T-cell (primary cell): Measurements from ENCODE around the gene DBT. TPM values are rescaled to one million over a fixed set of nuclear protein-coding genes. Genes with fewer than 3 reads are reported as not detected.
"Not testable (repeated sequence)": the region's sequence is repeated elsewhere in the genome, so short reads cannot be mapped to it uniquely, and the experiment has no call there.

Experiments
- ATAC-seq, 4 experiments: fragments of 200-7000 bp in 3 of 4; fragments of 150-1000 bp in 1 of 4; cut with Tn5 transposase; replicated peaks in 1 of 4; 1 replicate in 3 of 4; 2 replicates in 1 of 4; pipeline ENCODE4 v1.10.0; 2021; ENCODE audit warnings: moderate library complexity in 3 of 4, mild to moderate bottlenecking in 2 of 4, moderate number of reproducible peaks in 1 of 4
- CTCF ChIA-PET, 2 donors: fragments of 300-600 bp; sonication (Branson Sonifier 250); formaldehyde crosslinking; loops; one replicate each; lab custom pipeline; 2022; ENCODE audit warnings: antibody characterized with exemption in 2 of 2; lab: Charles Lee
- POLR2A ChIA-PET, 2 donors: fragments of 300-600 bp; sonication (Branson Sonifier 250); formaldehyde crosslinking; loops; one replicate each; lab custom pipeline; 2022; ENCODE audit warnings: antibody characterized with exemption in 2 of 2; lab: Charles Lee
- DNase-seq, 35 experiments: peaks; one replicate each; pipeline versions ENCODE4 v3.0.0 to v3.0.0-alpha.2; 2013 to 2023
- H3K27ac ChIP-seq: one replicate; pipeline ENCODE4 v1.5.1; 2013; ENCODE audit warnings: low read length
- H3K27me3 ChIP-seq, 2 experiments: replicated peaks in 1 of 2; 1 replicate in 1 of 2; 2 replicates in 1 of 2; pipeline versions ENCODE4 v1.6.1 to v1.7.0; 2013; ENCODE audit warnings: low read length in 1 of 2, mixed read lengths in 1 of 2; ENCODE audit not compliant: control insufficient read depth in 2 of 2, insufficient read depth in 2 of 2; ENCODE audit errors: extremely low read depth in 1 of 2
- H3K36me3 ChIP-seq, 2 donors: 1 replicate in 1 of 2; 2 replicates in 1 of 2; pipeline versions ENCODE4 v1.6.1 to v1.7.0; 2013; ENCODE audit warnings: low read length in 1 of 2; ENCODE audit not compliant: control insufficient read depth in 2 of 2, insufficient read depth in 1 of 2; ENCODE audit errors: extremely low read depth in 1 of 2
- H3K4me1 ChIP-seq, 2 experiments: 1 replicate in 1 of 2; 2 replicates in 1 of 2; pipeline versions ENCODE4 v1.6.1 to v1.7.0; 2013; ENCODE audit warnings: low read length in 2 of 2, mixed read lengths in 1 of 2; ENCODE audit not compliant: insufficient read depth in 2 of 2, control insufficient read depth in 1 of 2; ENCODE audit errors: extremely low read depth in 1 of 2
- H3K4me3 ChIP-seq, 2 donors: 1 replicate in 1 of 2; 2 replicates in 1 of 2; pipeline versions ENCODE4 v1.5.1 to v1.7.0; 2013; ENCODE audit warnings: mild to moderate bottlenecking in 2 of 2, low read length in 1 of 2, moderate library complexity in 1 of 2; ENCODE audit not compliant: control insufficient read depth in 1 of 2; ENCODE audit errors: extremely low read depth in 1 of 2
- H3K9me3 ChIP-seq: 2 replicates; pipeline ENCODE4 v1.7.0; 2013
- H3K27ac Mint-ChIP-seq, 2 donors: one replicate each; pipeline ENCODE4 v1.8.0; 2020 to 2021; ENCODE audit warnings: mild to moderate bottlenecking in 2 of 2, mixed read lengths in 2 of 2
- H3K27me3 Mint-ChIP-seq, 2 donors: one replicate each; pipeline ENCODE4 v1.8.0; 2021 to 2022; ENCODE audit warnings: mixed read lengths in 2 of 2
- H3K36me3 Mint-ChIP-seq: one replicate; pipeline ENCODE4 v1.8.0; 2021; ENCODE audit warnings: mixed read lengths
- H3K4me1 Mint-ChIP-seq, 3 donors: one replicate each; pipeline ENCODE4 v1.8.0; 2020 to 2022; ENCODE audit warnings: mixed read lengths in 3 of 3, mild to moderate bottlenecking in 1 of 3
- H3K4me3 Mint-ChIP-seq, 3 donors: one replicate each; pipeline ENCODE4 v1.8.0; 2020 to 2022; ENCODE audit warnings: mild to moderate bottlenecking in 3 of 3, mixed read lengths in 3 of 3, moderate library complexity in 3 of 3
- H3K9me3 Mint-ChIP-seq, 3 donors: one replicate each; pipeline ENCODE4 v1.8.0; 2020 to 2022; ENCODE audit warnings: mixed read lengths in 3 of 3
- WGBS: methylation state at CpG from one replicate; pipeline ENCODE4 v1.1.5; 2013; ENCODE audit warnings: missing lambda C conversion rate; ENCODE audit not compliant: insufficient coverage; 5-methylcytosine and 5-hydroxymethylcytosine counted together
- total RNA-seq, 35 experiments: library from RNA in 6 of 35; stranded (reverse) in 6 of 35; fragments of 120-200 nt in 1 of 35; gene quantifications; one replicate each; pipeline versions ENCODE4 v1.2.1 to v1.2.4 and lab custom pipeline; 2013 to 2026

Gene DBT
- total RNA-seq, 5 donors from 2014 or later (not counting 1 experiment from before 2014, with no cell fraction given): 10.9 to 13.3 (median 12.3) TPM

DNA sequence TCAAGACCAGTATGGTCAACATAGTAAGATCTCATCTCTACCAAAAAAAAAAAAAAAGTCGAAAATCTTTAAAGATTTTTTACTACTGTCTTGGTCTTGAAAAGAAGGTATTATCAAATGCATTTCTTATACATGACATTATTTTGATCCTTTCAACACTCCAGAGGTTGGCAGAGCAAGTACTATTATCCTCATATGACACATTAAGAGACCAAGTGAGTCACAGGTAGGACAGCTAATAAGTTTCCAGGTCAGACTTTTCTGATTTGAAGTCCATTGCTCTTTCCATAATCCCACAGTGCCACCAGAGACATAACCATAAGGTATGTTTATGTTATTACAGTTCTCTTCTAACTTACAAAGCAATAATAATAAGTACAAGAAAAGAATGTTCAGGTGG, 15.2 kb downstream of the DBT start:
- H3K27ac ChIP-seq: no peak overlapping the region
- no peaks in the 10 kb centered on the region for H3K4me1 ChIP-seq
- Mint-ChIP-seq H3K4me3 (no peak overlapping the region), H3K27me3 (no peaks in the 10 kb centered on the region), H3K4me1 (peaks cover 4 to 9% (median 7%) of the 10 kb centered on the region in 3 donors), H3K36me3 (peaks cover 58% of the 10 kb centered on the region), H3K27ac (no peak overlapping the region), H3K9me3 (no peaks in the 10 kb centered on the region)
- WGBS: no CpG with 5 or more reads among the region's 1 CpG
- H3K4me3 ChIP-seq: no peak overlapping the region
- DNase-seq: no peak
- H3K36me3 ChIP-seq: peaks cover 0 to 58% of the 10 kb centered on the region in 2 donors
- H3K27me3 ChIP-seq: no peaks in the 10 kb centered on the region
- no peak for ATAC-seq
- ChIA-PET CTCF (interaction anchor here in 1 of 2 donors (0.9 kb wide), 1 partner anchor 12 kb away, joined by 4 read pairs; no protein-coding TSS in a partner anchor), POLR2A (interaction anchor here in 1 of 2 donors (0.6 kb wide), 2 partner anchors 19 to 43 kb away, joined by 3 read pairs; no protein-coding TSS in a partner anchor)
- H3K9me3 ChIP-seq: no peaks in the 10 kb centered on the region

DNA sequence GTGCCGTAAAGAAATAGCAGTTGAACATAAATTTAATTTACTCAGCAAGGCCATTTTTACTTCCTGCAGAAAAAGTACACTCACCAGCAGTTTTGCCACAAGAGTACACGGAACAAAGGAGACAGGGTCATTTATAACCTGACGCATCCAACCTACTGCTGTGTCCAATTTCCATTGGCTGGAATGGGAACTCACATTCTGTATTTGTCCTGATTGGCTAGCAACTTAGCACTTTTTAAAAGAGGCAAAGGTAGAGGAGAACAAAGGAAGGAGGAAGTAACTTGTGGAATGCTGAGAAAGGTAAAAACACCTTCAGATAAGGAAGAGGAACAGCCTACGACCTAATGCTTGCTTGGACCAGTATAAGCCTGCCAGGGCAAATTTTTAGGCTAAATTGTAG, 16.1 kb downstream of the DBT start:
- H3K36me3 ChIP-seq: peaks cover 0 to 53% of the 10 kb centered on the region in 2 donors
- POLR2A ChIA-PET: not testable (repeated sequence)

DNA sequence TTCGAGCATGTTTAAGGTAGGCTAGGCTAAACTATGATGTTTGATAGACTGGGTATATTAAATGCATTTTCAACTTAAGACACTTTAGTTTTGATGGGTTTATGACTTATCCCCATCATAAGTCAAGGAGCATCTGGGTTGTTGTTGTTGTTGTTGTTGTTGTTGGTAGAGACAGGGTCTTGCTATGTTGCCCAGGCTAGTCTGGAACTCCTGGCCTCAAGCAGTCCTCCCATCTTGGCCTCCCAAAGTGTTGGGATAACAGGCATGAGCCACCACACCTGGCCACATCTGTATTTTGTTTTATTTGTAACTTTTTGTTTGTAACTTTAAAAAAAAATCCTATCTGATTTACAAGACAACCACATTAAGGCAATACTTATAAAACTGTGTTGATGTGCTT, 17.5 kb downstream of the DBT start:
- H3K4me3 Mint-ChIP-seq: no peak overlapping the region

More for the DNA sequence above, 16.1 kb downstream of the DBT start:
- H3K4me3 Mint-ChIP-seq, DNase-seq, H3K9me3 ChIP-seq, H3K9me3 Mint-ChIP-seq, H3K27ac Mint-ChIP-seq, H3K4me3 ChIP-seq, H3K27me3 ChIP-seq, H3K4me1 Mint-ChIP-seq, H3K27ac ChIP-seq, CTCF ChIA-PET, H3K4me1 ChIP-seq, ATAC-seq, H3K27me3 Mint-ChIP-seq: not testable (repeated sequence)
- WGBS: 100% methylated on average over 1 of the region's 4 CpGs
- peaks cover 51% of the 10 kb centered on the region for H3K36me3 Mint-ChIP-seq

DNA sequence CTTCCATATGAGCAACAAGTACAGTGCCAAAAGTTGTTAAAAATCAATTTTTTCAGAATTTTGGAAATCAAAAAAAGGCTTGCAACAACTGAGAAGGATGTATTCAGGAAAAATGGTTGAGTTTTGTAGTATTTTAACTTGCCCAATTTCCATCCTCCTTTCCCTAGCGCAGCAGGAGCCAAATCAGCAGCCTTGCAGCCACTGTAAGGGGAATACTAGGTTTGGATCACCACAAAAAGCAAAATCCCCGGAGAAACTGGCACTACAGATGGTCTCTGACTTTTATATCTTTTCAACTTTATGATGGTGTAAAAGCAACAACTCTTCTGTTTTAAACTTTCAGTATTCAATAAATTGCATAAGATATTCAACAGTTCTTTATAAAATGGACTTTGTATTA, 17.9 kb downstream of the DBT start:
- Mint-ChIP-seq H3K4me3 (no peak overlapping the region), H3K36me3 (peaks cover 53% of the 10 kb centered on the region), H3K4me1 (peaks cover 0 to 3% (median 0%) of the 10 kb centered on the region in 3 donors), H3K9me3 (no peaks in the 10 kb centered on the region), H3K27ac (no peak overlapping the region), H3K27me3 (no peaks in the 10 kb centered on the region)
- H3K4me1 ChIP-seq: no peaks in the 10 kb centered on the region
- DNase-seq (no peak), ATAC-seq (no peak)
- H3K27me3 ChIP-seq: no peaks in the 10 kb centered on the region
- H3K36me3 ChIP-seq: peaks cover 0 to 44% of the 10 kb centered on the region in 2 donors
- H3K4me3 ChIP-seq: no peak overlapping the region
- ChIA-PET POLR2A (no interaction called here), CTCF (no interaction called here)
- WGBS: no CpG with 5 or more reads among the region's 2 CpGs
- H3K27ac ChIP-seq: no peak overlapping the region
- H3K9me3 ChIP-seq: no peaks in the 10 kb centered on the region

More for the DNA sequence above, 17.5 kb downstream of the DBT start:
- no peak overlapping the region for H3K4me3 ChIP-seq
- Mint-ChIP-seq H3K9me3 (no peaks in the 10 kb centered on the region), H3K4me1 (peaks cover 0 to 5% (median 0%) of the 10 kb centered on the region in 3 donors), H3K27ac (no peak overlapping the region), H3K36me3 (peaks cover 55% of the 10 kb centered on the region), H3K27me3 (no peaks in the 10 kb centered on the region)
- no peak overlapping the region for H3K27ac ChIP-seq
- H3K9me3 ChIP-seq: no peaks in the 10 kb centered on the region
- POLR2A ChIA-PET: no interaction called here
- CTCF ChIA-PET: no interaction called here
- DNase-seq (no peak), ATAC-seq (no peak)
- peaks cover 0 to 46% of the 10 kb centered on the region in 2 donors for H3K36me3 ChIP-seq
- H3K27me3 ChIP-seq: no peaks in the 10 kb centered on the region
- no peaks in the 10 kb centered on the region for H3K4me1 ChIP-seq
- no CpG with 5 or more reads among the region's 1 CpG for WGBS

DNA sequence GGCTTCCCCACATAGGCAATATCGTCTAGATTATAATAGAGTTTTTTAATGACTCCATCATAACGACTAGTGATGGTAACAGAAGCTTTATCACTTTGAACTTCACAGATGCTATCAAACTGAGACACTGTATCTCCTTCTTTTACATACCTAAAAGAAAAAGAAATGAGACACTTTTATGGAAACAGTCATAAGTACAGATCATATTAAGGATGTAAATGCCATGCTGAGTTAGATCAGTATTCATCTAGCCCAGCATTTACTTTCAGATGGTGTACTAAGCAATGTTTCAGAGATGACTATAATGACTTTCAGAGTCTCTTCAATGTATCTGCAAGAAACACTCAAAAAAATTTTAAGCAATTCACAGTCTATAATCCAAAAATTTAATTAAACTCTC, 18.9 kb downstream of the DBT start:
- Mint-ChIP-seq H3K4me3 (no peak overlapping the region), H3K9me3 (no peaks in the 10 kb centered on the region), H3K36me3 (peaks cover 50% of the 10 kb centered on the region), H3K27ac (no peak overlapping the region), H3K27me3 (no peaks in the 10 kb centered on the region), H3K4me1 (peaks cover 0 to 3% (median 0%) of the 10 kb centered on the region in 3 donors)
- Histone ChIP-seq H3K36me3 (peaks cover 0 to 44% of the 10 kb centered on the region in 2 donors), H3K9me3 (no peaks in the 10 kb centered on the region), H3K27me3 (no peaks in the 10 kb centered on the region), H3K27ac (no peak overlapping the region), H3K4me3 (no peak overlapping the region), H3K4me1 (no peaks in the 10 kb centered on the region)
- ChIA-PET CTCF (no interaction called here), POLR2A (no interaction called here)
- WGBS: no CpG with 5 or more reads among the region's 2 CpGs
- DNase-seq (no peak), ATAC-seq (no peak)

DNA sequence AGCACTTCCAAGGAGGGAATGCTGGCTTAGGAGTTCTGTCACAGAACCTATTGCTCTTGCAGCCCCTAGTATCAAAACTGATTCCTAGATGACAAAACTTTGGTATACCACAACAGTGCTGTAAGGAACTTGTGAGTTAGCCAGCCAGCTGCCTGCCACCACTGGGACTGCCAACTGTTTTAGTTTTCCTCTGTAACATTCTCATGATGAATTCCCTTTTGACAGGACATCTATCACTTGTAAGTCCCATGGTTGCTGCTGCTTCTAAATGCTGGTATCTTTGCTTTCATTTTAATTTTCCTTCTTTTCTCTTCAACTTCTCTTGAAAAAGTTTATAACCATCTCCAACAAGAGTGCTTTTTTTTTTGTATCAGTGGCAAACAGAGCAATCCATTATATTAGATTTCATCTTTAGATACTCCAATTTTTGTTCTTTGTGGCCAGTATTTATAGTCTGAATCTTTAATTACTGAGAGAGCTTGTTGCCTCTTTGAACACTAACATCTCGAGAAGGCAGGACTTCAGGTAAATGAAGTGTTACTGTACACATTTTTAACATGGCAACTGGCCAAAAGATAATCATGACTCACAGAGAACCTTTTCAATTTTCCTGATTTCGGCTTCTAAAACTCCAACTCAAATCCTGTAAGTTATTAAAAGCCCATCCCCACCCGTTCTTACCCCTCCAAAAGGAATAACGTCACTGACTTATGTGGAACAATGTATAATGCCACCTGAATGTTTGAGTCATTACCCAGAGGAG, 19.8 kb downstream of the DBT start:
- H3K36me3 ChIP-seq: peaks cover 0 to 43% of the 10 kb centered on the region in 2 donors
- Mint-ChIP-seq H3K4me3 (no peak overlapping the region), H3K36me3 (peaks cover 50% of the 10 kb centered on the region), H3K9me3 (no peaks in the 10 kb centered on the region), H3K27ac (peak overlapping the region in 1 of 2 donors; percentile 41), H3K4me1 (peaks cover 0 to 3% (median 0%) of the 10 kb centered on the region in 3 donors), H3K27me3 (no peaks in the 10 kb centered on the region)
- CTCF ChIA-PET: no interaction called here
- H3K27me3 ChIP-seq: no peaks in the 10 kb centered on the region
- H3K27ac ChIP-seq: no peak overlapping the region
- H3K9me3 ChIP-seq: no peaks in the 10 kb centered on the region
- WGBS: 100% methylated on average over 1 of the region's 4 CpGs
- POLR2A ChIA-PET: interaction anchor here (0.6 kb wide), 4 partner anchors 61 to 1331 kb away, joined by 3 to 6 read pairs (median 3); no protein-coding TSS in a partner anchor
- DNase-seq (no peak), ATAC-seq (no peak)
- no peak overlapping the region for H3K4me3 ChIP-seq
- no peaks in the 10 kb centered on the region for H3K4me1 ChIP-seq
